Kidney tubule cell (primary cell): ENCODE results near the gene IL17B.

Experiments
- DNase-seq: peaks from one replicate; pipeline ENCODE4 v3.0.0-alpha.2; 2018; ENCODE audit warnings: low spot score

IL17B gene

GRCh38 chr5:149379177-149379761 lies at the start of gene IL17B:
IL17B (minus strand) TSS chr5:149379292; CDS start chr5:149379225, 67 bp downstream.
- DNase-seq: no peak

- DNase-seq: no peak
Observed at GRCh38 chr5:149428032-149428431, 48.9 kb upstream of the IL17B start.

GRCh38 chr5:149427374-149427773 lies 48.3 kb upstream of the IL17B start:
- DNase-seq: no peak

- peak; percentile 65 for DNase-seq
Observed at GRCh38 chr5:149426931-149427330, 47.8 kb upstream of the IL17B start.

GRCh38 chr5:149425729-149426128 lies 46.6 kb upstream of the IL17B start:
- no peak for DNase-seq

- DNase-seq: no peak
Observed at GRCh38 chr5:149424371-149425315, 45.6 kb upstream of the IL17B start.

- DNase-seq: no peak
Observed at GRCh38 chr5:149423794-149424268, 44.7 kb upstream of the IL17B start.

GRCh38 chr5:149423049-149423793 lies 44.1 kb upstream of the IL17B start:
- DNase-seq: no peak

- DNase-seq: no peak
Observed at GRCh38 chr5:149422366-149423048, 43.4 kb upstream of the IL17B start.

GRCh38 chr5:149421834-149422233 lies 42.7 kb upstream of the IL17B start:
- no peak for DNase-seq

- no peak for DNase-seq
Observed at GRCh38 chr5:149421372-149421685, 42.2 kb upstream of the IL17B start.

GRCh38 chr5:149420545-149421371 lies 41.7 kb upstream of the IL17B start:
- no peak for DNase-seq

GRCh38 chr5:149419859-149420544 lies 40.9 kb upstream of the IL17B start:
- DNase-seq: no peak

- no peak for DNase-seq
Observed at GRCh38 chr5:149419532-149419858, 40.4 kb upstream of the IL17B start.

- DNase-seq: no peak
Observed at GRCh38 chr5:149418910-149419531, 39.9 kb upstream of the IL17B start.

GRCh38 chr5:149417711-149418368 lies 38.7 kb upstream of the IL17B start:
- DNase-seq: no peak

GRCh38 chr5:149416987-149417710 lies 38.1 kb upstream of the IL17B start:
- DNase-seq: no peak

GRCh38 chr5:149415066-149415967 lies 36.2 kb upstream of the IL17B start:
- peak; percentile 71 for DNase-seq
